SW480 (cell line): ENCODE measurements around the gene NLRP10.

Experiments used
- DNase-seq: peaks from one replicate; pipeline ENCODE4 v3.0.0-alpha.2; 2016; ENCODE audit warnings: low spot score

The NLRP10 gene

DNA sequence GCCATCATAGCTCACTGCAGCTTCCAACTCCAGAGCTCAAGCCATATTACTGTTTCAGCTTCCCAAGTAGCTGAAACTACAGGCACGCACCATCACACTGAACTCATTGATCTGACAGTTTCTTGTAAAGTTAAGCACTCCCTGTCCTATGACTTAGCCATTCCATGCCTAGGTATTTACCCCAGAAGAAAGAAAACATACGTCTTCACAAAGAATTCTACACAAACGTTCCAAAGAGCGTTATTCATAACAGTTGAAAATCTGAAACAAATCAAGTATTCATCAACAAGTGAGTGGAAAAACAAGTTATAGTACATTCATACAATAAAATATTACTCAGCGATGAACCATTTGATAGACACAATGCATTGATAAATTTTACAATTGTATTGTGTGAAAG lies 7.8 kb upstream of the NLRP10 start:
- no peak for DNase-seq

DNA sequence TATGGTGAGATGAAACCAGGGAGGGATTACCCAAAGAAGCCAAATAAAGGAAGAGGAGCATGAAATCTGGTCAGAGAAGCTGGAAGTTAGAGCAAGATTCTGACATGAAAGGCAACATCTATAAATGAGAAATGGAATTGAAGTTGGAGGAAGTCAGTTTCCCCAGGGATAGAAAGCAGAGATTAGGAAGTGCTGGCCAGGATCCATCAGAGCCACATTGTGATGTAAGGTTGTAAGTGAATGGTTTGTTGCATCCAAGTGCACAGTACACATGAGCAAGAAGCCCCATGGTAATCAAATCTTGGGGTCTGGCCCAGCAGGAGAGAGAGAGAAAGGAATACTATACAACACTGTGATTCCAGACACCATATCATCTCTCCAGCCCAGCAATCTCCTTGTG lies 6.6 kb upstream of the NLRP10 start:
- no peak for DNase-seq

GRCh38 chr11:7969756-7970646 lies 4.8 kb upstream of the NLRP10 start:
- DNase-seq: no peak

- DNase-seq: no peak
These were observed 3.4 kb upstream of the NLRP10 start for GRCh38 chr11:7968686-7969085.

GRCh38 chr11:7967826-7968225 lies 2.6 kb upstream of the NLRP10 start:
- no peak for DNase-seq

- no peak for DNase-seq
These were observed 1.9 kb upstream of the NLRP10 start for GRCh38 chr11:7967097-7967496.

- no peak for DNase-seq
These were observed 374 bp downstream of the NLRP10 start for GRCh38 chr11:7964873-7965272.

- no peak for DNase-seq
These were observed 986 bp downstream of the NLRP10 start for GRCh38 chr11:7964261-7964660.

DNA sequence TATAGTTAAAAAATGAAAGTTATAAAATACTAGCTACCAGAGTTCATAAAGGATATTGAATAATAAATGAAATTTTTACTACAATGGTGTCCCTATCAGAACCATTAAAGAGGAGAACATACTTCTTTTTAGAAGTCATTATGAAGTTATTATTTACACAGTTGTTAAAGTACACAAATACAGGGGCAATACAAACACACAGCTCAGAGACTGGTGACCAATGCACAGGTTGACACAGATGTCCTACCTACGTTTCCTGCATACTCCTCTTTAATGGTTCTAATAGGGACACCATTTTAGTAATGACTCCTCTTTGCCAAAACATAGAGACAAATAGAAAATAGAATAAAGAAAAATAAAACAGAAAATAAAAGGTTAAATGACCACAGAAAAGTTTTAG lies 10.1 kb downstream of the NLRP10 start:
- no peak for DNase-seq

GRCh38 chr11:7949934-7950333 lies 15.3 kb downstream of the NLRP10 start:
- no peak for DNase-seq

DNA sequence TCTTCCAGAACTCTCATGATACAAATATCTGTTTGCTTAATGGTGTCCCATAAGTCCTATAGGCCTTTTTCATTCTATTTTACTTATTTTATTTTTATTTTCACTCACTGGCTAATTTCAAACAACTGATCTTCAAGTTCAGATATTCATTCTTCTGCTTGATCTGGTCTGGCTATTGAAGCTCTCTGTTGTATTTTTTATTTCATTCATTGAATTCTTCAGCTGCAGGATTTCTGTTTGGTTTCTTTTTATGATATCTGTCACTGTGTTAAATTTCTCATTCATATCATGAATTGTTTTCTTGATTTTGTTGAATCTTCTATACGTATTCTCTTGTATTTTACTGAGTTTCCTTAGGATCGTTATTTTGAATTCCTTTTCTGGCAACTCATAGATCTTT lies 21.1 kb downstream of the NLRP10 start:
- no peak for DNase-seq

DNA sequence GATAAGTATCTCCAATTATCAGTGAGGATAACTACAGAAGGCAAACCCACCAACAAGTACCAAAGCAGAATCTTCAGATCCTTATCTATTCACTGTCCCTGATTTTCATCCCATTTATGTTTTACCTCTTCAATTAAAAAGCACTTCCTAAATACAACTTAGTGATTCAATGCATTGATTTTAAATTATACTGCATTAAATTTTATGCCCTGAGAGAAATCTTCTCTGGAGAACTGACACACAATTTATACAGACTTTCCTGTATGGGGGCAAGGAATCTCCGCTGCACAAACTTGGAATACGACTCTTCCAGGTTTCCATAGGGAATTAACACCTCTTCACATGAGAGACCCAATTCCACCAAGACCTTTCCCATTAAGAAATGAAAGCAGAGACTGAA lies 23.6 kb downstream of the NLRP10 start, which contains the start of gene OR10A3:
Gene OR10A3 (minus strand): TSS at position 101 of the 400 bp plus-strand sequence. CDS start 2,188 bp downstream, outside the sequence.
- DNase-seq: no peak

GRCh38 chr11:7941146-7941545 lies 24.1 kb downstream of the NLRP10 start:
- DNase-seq: no peak

GRCh38 chr11:7936615-7937014 lies 28.6 kb downstream of the NLRP10 start:
- peak; percentile 10 for DNase-seq

DNA sequence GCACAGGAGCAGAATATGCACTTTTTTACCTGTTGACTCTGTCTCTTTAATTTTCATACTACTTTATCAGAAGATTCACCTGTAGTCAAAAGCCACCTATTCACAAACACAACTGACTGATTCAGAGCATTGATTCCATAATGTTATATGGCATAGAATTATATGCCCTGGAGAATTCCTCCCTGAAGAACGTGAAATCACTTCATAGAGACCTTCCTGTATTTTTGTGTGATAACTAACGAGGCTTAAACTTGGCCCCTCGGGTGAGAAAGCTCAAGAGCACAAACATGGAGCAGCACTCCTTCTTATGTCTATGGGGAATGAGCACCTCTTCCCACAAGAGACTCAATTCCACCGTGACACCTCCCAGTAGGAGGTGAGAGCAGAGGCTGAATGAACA lies 34.1 kb downstream of the NLRP10 start, which contains the start of gene OR10A6:
Gene OR10A6 (minus strand): TSS at position 101 of the 400 bp plus-strand sequence. CDS start 2,606 bp downstream, outside the sequence.
- DNase-seq: no peak

DNA sequence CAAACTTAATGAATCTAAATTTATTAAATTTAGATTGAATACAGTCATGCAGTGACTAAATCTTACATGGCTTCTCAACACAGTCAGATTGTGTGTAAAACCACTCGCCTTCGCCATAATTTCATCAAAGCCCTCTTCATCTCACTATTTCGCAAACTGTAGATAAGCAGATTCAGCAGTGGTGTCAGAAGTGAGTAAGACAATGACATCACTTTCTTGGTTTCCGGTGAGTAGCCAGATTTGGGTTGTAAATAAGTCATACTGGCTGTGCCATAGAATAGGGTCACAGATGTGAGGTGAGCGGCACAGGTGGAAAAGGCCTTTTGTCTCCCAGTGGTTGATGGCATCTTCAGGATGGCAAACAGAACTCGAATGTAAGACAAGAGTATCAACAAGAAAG lies 37.6 kb downstream of the NLRP10 start:
- DNase-seq: no peak

DNA sequence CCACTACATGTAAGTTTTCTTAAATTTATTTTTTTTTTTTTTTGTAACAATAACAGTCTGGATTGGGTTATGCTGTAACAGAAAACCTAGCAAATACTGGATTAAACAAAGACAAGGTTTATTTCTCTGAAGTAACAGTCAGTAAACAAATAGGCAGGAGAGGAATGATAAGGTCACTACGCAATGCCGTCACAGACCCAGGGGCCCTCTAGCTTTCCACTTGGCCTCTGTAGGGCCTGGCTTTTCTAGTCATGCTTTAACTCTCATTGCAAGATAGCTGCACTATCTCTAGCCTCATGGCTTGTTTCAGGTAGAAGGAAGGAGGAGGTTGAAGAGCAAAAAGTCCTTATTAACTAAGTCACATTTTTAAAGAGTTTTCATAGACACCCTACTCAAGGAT lies 40.7 kb downstream of the NLRP10 start:
- DNase-seq: no peak

- no peak for DNase-seq
These were observed 47.1 kb downstream of the NLRP10 start for GRCh38 chr11:7918141-7918540.
